ENCODE results near the gene XIRP2. TPM values are rescaled to one million over a fixed set of nuclear protein-coding genes. Genes with fewer than 3 reads are reported as not detected.

The XIRP2 gene
- total RNA-seq, 2 donors from 2014 or later: not detected

DNA sequence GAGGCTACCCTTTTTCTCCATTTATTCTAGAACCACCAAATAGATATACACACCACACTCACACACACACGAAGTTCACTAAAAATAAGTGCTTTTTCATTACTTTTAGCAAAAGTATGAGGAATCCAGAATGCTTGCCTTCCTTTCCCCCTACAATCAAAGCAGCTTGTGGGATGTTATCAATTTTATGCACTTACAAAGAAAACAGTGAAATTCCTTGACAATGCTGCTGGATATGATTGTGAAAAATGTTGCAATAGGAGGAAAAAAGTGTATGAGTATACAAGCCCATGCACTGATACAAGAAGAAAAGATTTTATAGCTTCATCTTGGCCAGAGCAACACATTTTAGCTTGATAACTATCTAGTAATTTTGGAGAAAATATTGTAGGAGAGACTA lies 269.2 kb downstream of the XIRP2 start:
- no peak overlapping the region for H3K27ac ChIP-seq
- H3K4me3 ChIP-seq: no peak overlapping the region
- no peaks in the 10 kb centered on the region for H3K36me3 ChIP-seq
- H3K4me1 ChIP-seq (ENCODE audit: control insufficient read depth in 1 of 2, low read depth in 2 of 2): no peaks in the 10 kb centered on the region
- DNase-seq (ENCODE audit: low spot score) (no peak), ATAC-seq (ENCODE audit: insufficient number of reproducible peaks, low FRiP score, low read depth) (no peak)
- no peaks in the 10 kb centered on the region for H3K27me3 ChIP-seq (replicated peaks; ENCODE audit: insufficient read depth)
- H3K9me3 ChIP-seq: no peaks in the 10 kb centered on the region
- TF ChIP-seq, protein P1, sequence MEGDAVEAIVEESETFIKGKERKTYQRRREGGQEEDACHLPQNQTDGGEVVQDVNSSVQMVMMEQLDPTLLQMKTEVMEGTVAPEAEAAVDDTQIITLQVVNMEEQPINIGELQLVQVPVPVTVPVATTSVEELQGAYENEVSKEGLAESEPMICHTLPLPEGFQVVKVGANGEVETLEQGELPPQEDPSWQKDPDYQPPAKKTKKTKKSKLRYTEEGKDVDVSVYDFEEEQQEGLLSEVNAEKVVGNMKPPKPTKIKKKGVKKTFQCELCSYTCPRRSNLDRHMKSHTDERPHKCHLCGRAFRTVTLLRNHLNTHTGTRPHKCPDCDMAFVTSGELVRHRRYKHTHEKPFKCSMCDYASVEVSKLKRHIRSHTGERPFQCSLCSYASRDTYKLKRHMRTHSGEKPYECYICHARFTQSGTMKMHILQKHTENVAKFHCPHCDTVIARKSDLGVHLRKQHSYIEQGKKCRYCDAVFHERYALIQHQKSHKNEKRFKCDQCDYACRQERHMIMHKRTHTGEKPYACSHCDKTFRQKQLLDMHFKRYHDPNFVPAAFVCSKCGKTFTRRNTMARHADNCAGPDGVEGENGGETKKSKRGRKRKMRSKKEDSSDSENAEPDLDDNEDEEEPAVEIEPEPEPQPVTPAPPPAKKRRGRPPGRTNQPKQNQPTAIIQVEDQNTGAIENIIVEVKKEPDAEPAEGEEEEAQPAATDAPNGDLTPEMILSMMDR (IDR thresholded peaks at IDR 0.05): no peak

DNA sequence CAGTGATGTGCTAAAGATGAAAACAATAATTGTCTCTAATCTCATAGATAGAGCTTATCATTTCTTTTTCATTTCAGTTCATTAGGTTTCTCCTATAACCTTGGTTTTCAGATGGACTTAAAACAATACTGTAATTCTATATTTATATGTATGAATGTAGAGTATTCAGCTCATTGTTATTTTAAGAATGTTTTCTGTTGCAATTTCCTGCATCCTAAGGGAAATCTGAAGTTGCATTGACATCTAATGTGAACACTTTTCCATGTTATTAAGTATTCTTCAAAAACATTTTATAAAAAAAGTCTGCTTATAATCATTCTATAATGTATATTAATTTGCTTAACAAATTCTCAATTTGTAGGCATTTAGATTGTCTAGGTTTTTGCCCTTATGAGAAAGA lies 288.9 kb downstream of the XIRP2 start:
- TF ChIP-seq, protein P1 (IDR thresholded peaks at IDR 0.05): no peak
- no peak overlapping the region for H3K27ac ChIP-seq
- H3K4me1 ChIP-seq (ENCODE audit: control insufficient read depth in 1 of 2, low read depth in 2 of 2): no peaks in the 10 kb centered on the region
- no peak overlapping the region for H3K4me3 ChIP-seq
- no peaks in the 10 kb centered on the region for H3K27me3 ChIP-seq (replicated peaks; ENCODE audit: insufficient read depth)
- ATAC-seq (ENCODE audit: insufficient number of reproducible peaks, low FRiP score, low read depth) (no peak), DNase-seq (ENCODE audit: low spot score) (no peak)
- no peaks in the 10 kb centered on the region for H3K36me3 ChIP-seq
- no peaks in the 10 kb centered on the region for H3K9me3 ChIP-seq

DNA sequence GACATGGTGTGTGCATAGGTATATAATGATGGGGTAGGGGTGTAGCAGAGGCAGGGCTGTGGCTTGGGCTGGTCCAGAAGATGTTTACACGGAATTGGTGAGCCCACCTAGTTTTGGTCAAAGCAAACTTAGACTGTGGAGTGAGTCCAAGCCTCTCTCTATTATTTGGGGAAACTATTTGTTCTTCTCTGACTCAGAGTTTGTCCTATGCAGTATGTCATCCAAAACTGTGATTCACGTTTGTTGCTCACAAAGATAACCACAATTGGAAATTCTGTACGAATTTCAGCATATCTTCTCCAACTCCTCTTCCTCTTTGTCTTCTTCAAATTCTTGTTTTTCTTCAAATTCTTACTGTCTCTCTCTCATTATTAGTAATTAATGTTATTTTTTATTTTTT lies 292.9 kb downstream of the XIRP2 start:
- H3K36me3 ChIP-seq: no peaks in the 10 kb centered on the region
- DNase-seq (ENCODE audit: low spot score): no peak
- no peak overlapping the region for H3K4me3 ChIP-seq
- TF ChIP-seq, protein P1 (IDR thresholded peaks at IDR 0.05): no peak
- H3K4me1 ChIP-seq (ENCODE audit: control insufficient read depth in 1 of 2, low read depth in 2 of 2): no peaks in the 10 kb centered on the region
- H3K27ac ChIP-seq: no peak overlapping the region
- ATAC-seq (ENCODE audit: insufficient number of reproducible peaks, low FRiP score, low read depth): no peak
- no peaks in the 10 kb centered on the region for H3K9me3 ChIP-seq
- H3K27me3 ChIP-seq (replicated peaks; ENCODE audit: insufficient read depth): no peaks in the 10 kb centered on the region

DNA sequence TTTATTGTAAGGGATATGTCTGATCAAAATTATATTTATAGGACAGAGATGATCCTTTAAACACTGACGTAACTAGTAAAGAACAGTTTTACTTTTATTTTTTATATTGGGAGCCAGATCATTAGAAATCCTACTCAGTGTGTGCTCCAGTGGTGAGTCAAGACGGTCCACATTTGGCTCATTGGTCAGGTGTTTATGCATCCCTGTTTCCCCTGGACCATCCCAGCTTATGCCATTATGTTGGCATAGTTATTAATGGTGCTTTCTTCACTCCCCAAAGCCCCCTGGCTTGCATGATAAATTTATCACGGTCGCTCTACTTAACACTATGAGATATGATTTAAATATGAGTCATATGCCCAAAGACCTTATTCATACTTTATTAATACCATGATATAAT lies 293.4 kb downstream of the XIRP2 start:
- TF ChIP-seq, protein P1 (IDR thresholded peaks at IDR 0.05): no peak
- DNase-seq (ENCODE audit: low spot score) (no peak), ATAC-seq (ENCODE audit: insufficient number of reproducible peaks, low FRiP score, low read depth) (no peak)

DNA sequence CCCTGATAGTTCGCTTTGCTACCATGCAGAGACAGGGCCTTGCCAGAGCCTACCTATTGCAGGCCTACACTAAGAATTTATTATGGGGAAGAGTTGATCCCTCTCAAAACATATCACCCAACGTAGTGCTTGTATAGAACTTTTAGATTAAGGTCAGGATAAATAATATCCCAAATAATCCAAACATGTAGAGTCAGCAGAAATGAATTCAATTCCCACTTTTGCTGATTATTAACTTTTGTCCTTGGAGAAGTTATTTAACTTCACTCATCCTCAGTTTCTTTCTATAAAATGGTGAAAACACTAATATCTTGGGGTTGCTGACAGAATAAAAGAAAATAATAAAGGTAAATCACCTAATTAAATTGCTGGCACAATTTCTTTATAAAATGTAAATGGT lies 294.1 kb downstream of the XIRP2 start:
- TF ChIP-seq, protein P1 (IDR thresholded peaks at IDR 0.05): no peak
- H3K4me1 ChIP-seq (ENCODE audit: control insufficient read depth in 1 of 2, low read depth in 2 of 2): peaks cover 0 to 12% of the 10 kb centered on the region in 2 donors
- H3K27ac ChIP-seq: no peak overlapping the region
- ATAC-seq (ENCODE audit: insufficient number of reproducible peaks, low FRiP score, low read depth) (no peak), DNase-seq (ENCODE audit: low spot score) (no peak)
- no peak overlapping the region for H3K4me3 ChIP-seq
- no peaks in the 10 kb centered on the region for H3K27me3 ChIP-seq (replicated peaks; ENCODE audit: insufficient read depth)
- H3K36me3 ChIP-seq: no peaks in the 10 kb centered on the region
- no peaks in the 10 kb centered on the region for H3K9me3 ChIP-seq

More for the DNA sequence above, 293.4 kb downstream of the XIRP2 start:
- Histone ChIP-seq H3K27ac (no peak overlapping the region), H3K27me3 (replicated peaks; ENCODE audit: insufficient read depth) (no peaks in the 10 kb centered on the region), H3K36me3 (no peaks in the 10 kb centered on the region), H3K4me1 (ENCODE audit: control insufficient read depth in 1 of 2, low read depth in 2 of 2) (peaks cover 0 to 5% of the 10 kb centered on the region in 2 donors), H3K4me3 (no peak overlapping the region), H3K9me3 (no peaks in the 10 kb centered on the region)

Data from thoracic aorta (tissue), 2 donors.